ENCODE measurements around the gene GALNT9.

Gene GALNT9

GRCh38 chr12:132218527-132218875, 110.9 kb downstream of the GALNT9 start:
- H3K4me3 ChIP-seq (ENCODE audit: severe bottlenecking) = no peak overlapping the region
- no peak for TF ChIP-seq CTCF (IDR thresholded peaks at IDR 0.05; ENCODE audit: poor library complexity, severe bottlenecking)
- H3K27ac ChIP-seq (ENCODE audit: poor library complexity, severe bottlenecking) = no peak overlapping the region
- no peaks in the 10 kb centered on the region for H3K9me3 ChIP-seq (ENCODE audit: severe bottlenecking)
- H3K4me1 ChIP-seq (ENCODE audit: insufficient read depth, poor library complexity, severe bottlenecking) = no peaks in the 10 kb centered on the region
- peaks cover 16% of the 10 kb centered on the region for H3K27me3 ChIP-seq (ENCODE audit: insufficient read depth, poor library complexity, severe bottlenecking)
- H3K36me3 ChIP-seq (ENCODE audit: low read depth) = no peaks in the 10 kb centered on the region
- no peak for DNase-seq (ENCODE audit: low spot score)
- ATAC-seq (ENCODE audit: low read depth) = no peak

- no peaks in the 10 kb centered on the region for H3K36me3 ChIP-seq (ENCODE audit: low read depth)
- ATAC-seq (ENCODE audit: low read depth) (no peak), DNase-seq (ENCODE audit: low spot score) (no peak)
- peaks cover 16% of the 10 kb centered on the region for H3K27me3 ChIP-seq (ENCODE audit: insufficient read depth, poor library complexity, severe bottlenecking)
- no peak for TF ChIP-seq CTCF (IDR thresholded peaks at IDR 0.05; ENCODE audit: poor library complexity, severe bottlenecking)
- H3K4me1 ChIP-seq (ENCODE audit: insufficient read depth, poor library complexity, severe bottlenecking) = no peaks in the 10 kb centered on the region
- H3K27ac ChIP-seq (ENCODE audit: poor library complexity, severe bottlenecking) = no peak overlapping the region
- no peak overlapping the region for H3K4me3 ChIP-seq (ENCODE audit: severe bottlenecking)
- no peaks in the 10 kb centered on the region for H3K9me3 ChIP-seq (ENCODE audit: severe bottlenecking)
Measured at GRCh38 chr12:132217800-132218526, 111.4 kb downstream of the GALNT9 start.

GRCh38 chr12:132217371-132217770, 112.0 kb downstream of the GALNT9 start:
- H3K27me3 ChIP-seq (ENCODE audit: insufficient read depth, poor library complexity, severe bottlenecking) = peaks cover 16% of the 10 kb centered on the region

GRCh38 chr12:132216354-132216987, 112.9 kb downstream of the GALNT9 start:
- ATAC-seq (ENCODE audit: low read depth) (no peak), DNase-seq (ENCODE audit: low spot score) (no peak)
- TF ChIP-seq CTCF (IDR thresholded peaks at IDR 0.05; ENCODE audit: poor library complexity, severe bottlenecking) = no peak
- H3K9me3 ChIP-seq (ENCODE audit: severe bottlenecking) = no peaks in the 10 kb centered on the region
- H3K27me3 ChIP-seq (ENCODE audit: insufficient read depth, poor library complexity, severe bottlenecking) = peaks cover 16% of the 10 kb centered on the region
- H3K36me3 ChIP-seq (ENCODE audit: low read depth) = no peaks in the 10 kb centered on the region
- H3K27ac ChIP-seq (ENCODE audit: poor library complexity, severe bottlenecking) = no peak overlapping the region
- no peak overlapping the region for H3K4me3 ChIP-seq (ENCODE audit: severe bottlenecking)
- H3K4me1 ChIP-seq (ENCODE audit: insufficient read depth, poor library complexity, severe bottlenecking) = no peaks in the 10 kb centered on the region

More at GRCh38 chr12:132217371-132217770, 112.0 kb downstream of the GALNT9 start:
- DNase-seq (ENCODE audit: low spot score) (no peak), ATAC-seq (ENCODE audit: low read depth) (no peak)
- Histone ChIP-seq H3K4me1 (ENCODE audit: insufficient read depth, poor library complexity, severe bottlenecking) (no peaks in the 10 kb centered on the region), H3K27ac (ENCODE audit: poor library complexity, severe bottlenecking) (no peak overlapping the region), H3K9me3 (ENCODE audit: severe bottlenecking) (no peaks in the 10 kb centered on the region), H3K4me3 (ENCODE audit: severe bottlenecking) (no peak overlapping the region), H3K36me3 (ENCODE audit: low read depth) (no peaks in the 10 kb centered on the region)
- no peak for TF ChIP-seq CTCF (IDR thresholded peaks at IDR 0.05; ENCODE audit: poor library complexity, severe bottlenecking)
